Stimulated activated naive CD8-positive, alpha-beta T cell treated with anti-CD3 and anti-CD28 coated beads, Interleukin-15, Interleukin-2, amounts not matched to agents 100 ng/mL and 50 ng/mL, for 24 hours (primary cell): Measurements from ENCODE around the gene C2orf81.

Source experiments
- H3K27ac Mint-ChIP-seq: one replicate; pipeline ENCODE4 v1.8.0; 2021; ENCODE audit warnings: mild to moderate bottlenecking, mixed read lengths
- H3K27me3 Mint-ChIP-seq: one replicate; pipeline ENCODE4 v1.8.0; 2021; ENCODE audit warnings: mixed read lengths
- H3K36me3 Mint-ChIP-seq: one replicate; pipeline ENCODE4 v1.8.0; 2021; ENCODE audit warnings: low read depth, mixed read lengths
- H3K4me1 Mint-ChIP-seq: one replicate; pipeline ENCODE4 v1.8.0; 2021; ENCODE audit warnings: low read depth, mixed read lengths
- H3K4me3 Mint-ChIP-seq: one replicate; pipeline ENCODE4 v1.8.0; 2021; ENCODE audit warnings: mild to moderate bottlenecking, mixed read lengths
- H3K9me3 Mint-ChIP-seq: one replicate; pipeline ENCODE4 v1.8.0; 2021; ENCODE audit warnings: mixed read lengths

The C2orf81 gene

DNA sequence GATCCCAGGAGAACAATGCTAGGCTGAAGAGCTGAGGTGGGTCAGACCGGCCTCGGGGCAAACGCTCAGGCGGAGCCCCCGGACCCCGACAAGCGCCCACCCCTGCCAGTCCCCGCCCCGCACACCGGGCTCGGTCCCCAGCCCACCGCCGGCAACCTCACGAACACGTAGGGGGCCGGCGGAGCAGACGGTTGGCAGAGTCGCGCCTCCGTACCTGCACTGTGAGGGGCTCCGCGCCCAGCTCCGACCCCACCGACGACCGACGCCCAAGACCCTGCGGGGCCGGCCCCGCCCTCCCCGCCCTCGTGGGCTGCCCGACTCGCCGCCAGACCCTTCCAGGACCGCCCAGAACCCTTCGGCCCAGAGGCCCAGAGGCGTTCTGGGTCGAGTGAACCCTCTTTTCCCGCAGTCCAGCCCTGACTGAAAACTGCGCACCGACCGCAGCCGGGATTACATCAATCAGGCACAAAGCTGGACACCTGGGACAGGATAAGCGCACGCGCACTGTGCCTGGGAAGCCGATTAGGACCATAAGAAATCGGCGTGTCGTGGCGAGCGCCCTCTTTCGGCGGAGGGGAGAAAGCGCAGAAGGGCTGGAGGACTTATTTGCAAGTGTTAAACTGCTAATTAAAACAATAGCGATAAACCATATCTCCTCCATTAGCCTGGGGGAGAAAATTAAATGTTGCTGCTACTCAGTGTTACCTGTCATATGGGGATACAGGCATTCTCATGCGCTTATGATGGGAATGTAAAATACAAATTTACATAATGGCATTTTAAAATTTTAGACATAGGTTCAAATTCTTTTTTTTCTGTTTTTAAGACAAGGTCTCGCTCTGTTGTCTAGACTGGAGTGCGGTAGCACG is 29.6 kb downstream of the C2orf81 start:
- H3K9me3 Mint-ChIP-seq, result no peaks in the 10 kb centered on the region
- peaks cover 7% of the 10 kb centered on the region for H3K27me3 Mint-ChIP-seq
- H3K4me1 Mint-ChIP-seq, result no peaks in the 10 kb centered on the region
- no peaks in the 10 kb centered on the region for H3K36me3 Mint-ChIP-seq
- H3K4me3 Mint-ChIP-seq, result peak overlapping the region; percentile 93
- peak overlapping the region; percentile 99 for H3K27ac Mint-ChIP-seq

DNA sequence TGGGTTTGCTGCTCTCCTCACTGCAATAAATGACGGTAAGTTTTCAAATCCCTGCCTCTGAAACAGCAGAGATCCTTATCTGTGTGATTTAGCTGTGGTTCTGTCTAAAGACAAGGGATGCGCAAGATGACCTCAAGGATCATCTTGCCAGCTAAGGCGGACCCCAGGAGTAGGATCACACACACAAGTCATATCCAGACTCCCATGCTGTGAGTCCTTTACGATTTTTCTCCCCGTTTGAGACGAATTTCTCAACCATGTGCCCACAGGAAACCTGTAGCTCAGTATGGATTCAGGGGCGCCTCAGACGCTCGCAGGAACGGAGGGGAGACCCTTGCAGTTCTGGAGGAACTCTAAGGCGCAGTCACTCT is 30.2 kb downstream of the C2orf81 start:
- Mint-ChIP-seq H3K4me1 (no peaks in the 10 kb centered on the region), H3K36me3 (no peaks in the 10 kb centered on the region), H3K27ac (peak overlapping the region; percentile 94), H3K27me3 (peaks cover 7% of the 10 kb centered on the region), H3K4me3 (peak overlapping the region; percentile 93), H3K9me3 (no peaks in the 10 kb centered on the region)

DNA sequence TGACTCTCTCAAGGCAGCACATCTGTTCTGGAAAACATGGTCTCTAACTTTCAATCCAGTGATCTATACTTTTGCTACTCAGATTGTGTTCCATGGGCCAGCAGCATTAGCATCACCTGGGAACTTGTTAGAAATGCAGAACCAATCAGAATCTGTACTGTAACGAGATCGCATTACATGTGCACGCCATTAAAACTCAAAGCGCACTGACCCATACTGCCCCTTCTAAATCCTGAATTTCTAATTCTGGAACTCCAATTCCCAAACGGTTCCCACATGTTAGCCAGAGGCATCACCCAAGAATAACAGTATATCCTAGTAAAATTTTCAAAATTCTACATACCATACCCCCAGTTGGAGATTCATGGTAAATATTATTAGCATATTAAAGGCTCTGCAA is 30.8 kb downstream of the C2orf81 start:
- H3K27me3 Mint-ChIP-seq, result peaks cover 7% of the 10 kb centered on the region
- H3K27ac Mint-ChIP-seq, result no peak overlapping the region
- no peaks in the 10 kb centered on the region for H3K36me3 Mint-ChIP-seq
- peak overlapping the region; percentile 93 for H3K4me3 Mint-ChIP-seq
- H3K4me1 Mint-ChIP-seq, result no peaks in the 10 kb centered on the region
- no peaks in the 10 kb centered on the region for H3K9me3 Mint-ChIP-seq

DNA sequence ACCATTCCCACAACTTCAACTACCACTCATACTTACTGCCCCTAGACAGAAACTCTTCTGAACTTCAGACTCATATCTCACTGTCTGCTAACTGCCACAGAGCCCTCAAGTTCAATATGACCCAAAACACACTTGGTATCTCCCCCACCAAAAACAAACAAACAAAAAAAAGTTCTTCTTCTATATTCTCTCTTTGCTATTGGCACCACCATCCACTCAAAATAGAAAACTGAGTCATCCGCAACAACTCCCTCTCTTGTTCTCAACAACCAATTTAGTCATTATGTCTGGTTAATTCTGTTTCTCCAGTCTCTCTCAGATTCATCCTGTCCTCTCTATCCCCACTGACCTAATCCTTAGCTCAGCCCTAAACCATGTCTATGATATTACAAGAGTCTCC is 34.1 kb downstream of the C2orf81 start:
- Mint-ChIP-seq H3K4me3 (no peak overlapping the region), H3K4me1 (no peaks in the 10 kb centered on the region), H3K36me3 (no peaks in the 10 kb centered on the region), H3K27me3 (no peaks in the 10 kb centered on the region), H3K27ac (no peak overlapping the region), H3K9me3 (no peaks in the 10 kb centered on the region)

DNA sequence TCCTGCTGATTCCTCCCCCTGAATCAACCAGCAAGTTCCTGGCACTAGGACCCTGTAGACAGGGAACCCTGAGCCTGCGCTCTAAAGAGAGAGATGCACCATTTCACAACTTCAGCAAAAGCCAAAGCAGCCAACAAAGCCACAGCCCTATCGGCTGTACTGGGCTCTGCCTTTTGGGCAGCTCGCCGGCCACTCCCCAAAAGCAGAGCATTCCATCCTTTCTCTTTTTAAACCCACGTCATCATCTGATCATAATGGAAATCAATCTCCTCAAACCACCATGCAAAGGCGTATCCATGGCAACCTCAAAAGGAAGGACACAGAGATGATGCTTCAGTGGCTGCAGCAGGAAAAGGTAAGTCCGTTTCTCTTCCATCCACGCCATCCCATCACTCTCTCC is 36.0 kb downstream of the C2orf81 start:
- no peak overlapping the region for H3K27ac Mint-ChIP-seq
- H3K27me3 Mint-ChIP-seq, result no peaks in the 10 kb centered on the region
- H3K4me1 Mint-ChIP-seq, result peaks cover 14% of the 10 kb centered on the region
- H3K9me3 Mint-ChIP-seq, result no peaks in the 10 kb centered on the region
- no peaks in the 10 kb centered on the region for H3K36me3 Mint-ChIP-seq
- no peak overlapping the region for H3K4me3 Mint-ChIP-seq

DNA sequence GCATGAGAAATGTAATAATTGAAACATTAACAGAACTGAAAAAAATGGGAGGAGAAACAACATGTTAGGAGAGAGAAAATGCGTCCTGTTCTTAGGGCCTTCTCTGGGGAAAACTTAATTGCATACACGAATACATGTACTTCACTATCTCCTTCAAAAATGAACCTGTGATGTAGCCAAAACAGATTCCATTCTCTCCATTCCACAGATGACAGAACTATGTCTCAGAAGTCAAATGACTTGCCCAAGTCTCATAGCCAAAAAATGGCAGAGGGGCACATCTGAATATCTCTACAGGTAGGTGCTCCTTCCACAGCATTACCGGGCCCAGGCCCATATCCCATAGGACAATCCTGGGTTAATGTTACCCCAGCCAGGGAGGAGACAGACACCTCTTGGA is 37.4 kb downstream of the C2orf81 start:
- Mint-ChIP-seq H3K27me3 (no peaks in the 10 kb centered on the region), H3K36me3 (no peaks in the 10 kb centered on the region), H3K27ac (no peak overlapping the region), H3K9me3 (no peaks in the 10 kb centered on the region), H3K4me3 (no peak overlapping the region), H3K4me1 (peaks cover 21% of the 10 kb centered on the region)

DNA sequence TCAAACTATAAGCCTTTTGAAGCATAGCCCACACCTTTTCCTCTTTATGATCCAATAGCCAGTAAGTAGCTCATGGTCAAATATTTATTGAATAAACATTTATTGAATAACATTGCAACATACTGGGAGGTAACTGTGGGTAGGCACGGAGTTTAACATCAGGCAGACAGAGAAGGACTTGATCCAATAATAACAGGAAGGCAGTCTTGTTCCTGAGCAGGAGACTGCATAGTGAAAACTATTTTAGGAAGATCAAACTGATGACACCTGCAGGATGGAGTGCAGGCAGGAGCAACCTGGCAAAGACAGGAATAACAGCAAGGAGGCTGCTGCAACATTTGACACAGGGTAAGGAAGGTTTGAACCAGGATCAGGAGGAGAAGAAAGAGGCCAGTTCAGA is 38.2 kb downstream of the C2orf81 start:
- Mint-ChIP-seq H3K27me3 (no peaks in the 10 kb centered on the region), H3K27ac (no peak overlapping the region), H3K36me3 (no peaks in the 10 kb centered on the region), H3K9me3 (no peaks in the 10 kb centered on the region), H3K4me3 (no peak overlapping the region), H3K4me1 (peaks cover 26% of the 10 kb centered on the region)

DNA sequence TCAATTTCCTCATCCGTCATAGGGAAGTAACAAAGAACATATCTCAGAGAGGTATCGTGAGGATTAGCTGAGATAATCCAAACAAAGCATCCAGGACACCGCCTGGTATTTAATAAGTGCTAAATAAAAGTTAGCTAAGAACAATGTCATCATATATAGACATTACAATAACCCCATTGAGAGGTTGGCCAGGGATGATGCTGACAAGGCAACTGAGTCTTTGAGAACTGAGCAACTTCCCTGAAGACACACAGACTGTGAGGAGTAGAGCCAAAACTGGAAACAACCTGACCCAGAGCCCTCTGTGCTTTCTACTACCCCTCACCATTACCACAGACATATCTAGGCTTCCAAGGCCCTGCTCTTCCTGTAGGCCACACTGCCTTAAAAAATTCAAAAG is 39.7 kb downstream of the C2orf81 start:
- Mint-ChIP-seq H3K27me3 (no peaks in the 10 kb centered on the region), H3K4me3 (no peak overlapping the region), H3K36me3 (peaks cover 9% of the 10 kb centered on the region), H3K4me1 (peaks cover 26% of the 10 kb centered on the region), H3K9me3 (no peaks in the 10 kb centered on the region), H3K27ac (peak overlapping the region; percentile 38)

DNA sequence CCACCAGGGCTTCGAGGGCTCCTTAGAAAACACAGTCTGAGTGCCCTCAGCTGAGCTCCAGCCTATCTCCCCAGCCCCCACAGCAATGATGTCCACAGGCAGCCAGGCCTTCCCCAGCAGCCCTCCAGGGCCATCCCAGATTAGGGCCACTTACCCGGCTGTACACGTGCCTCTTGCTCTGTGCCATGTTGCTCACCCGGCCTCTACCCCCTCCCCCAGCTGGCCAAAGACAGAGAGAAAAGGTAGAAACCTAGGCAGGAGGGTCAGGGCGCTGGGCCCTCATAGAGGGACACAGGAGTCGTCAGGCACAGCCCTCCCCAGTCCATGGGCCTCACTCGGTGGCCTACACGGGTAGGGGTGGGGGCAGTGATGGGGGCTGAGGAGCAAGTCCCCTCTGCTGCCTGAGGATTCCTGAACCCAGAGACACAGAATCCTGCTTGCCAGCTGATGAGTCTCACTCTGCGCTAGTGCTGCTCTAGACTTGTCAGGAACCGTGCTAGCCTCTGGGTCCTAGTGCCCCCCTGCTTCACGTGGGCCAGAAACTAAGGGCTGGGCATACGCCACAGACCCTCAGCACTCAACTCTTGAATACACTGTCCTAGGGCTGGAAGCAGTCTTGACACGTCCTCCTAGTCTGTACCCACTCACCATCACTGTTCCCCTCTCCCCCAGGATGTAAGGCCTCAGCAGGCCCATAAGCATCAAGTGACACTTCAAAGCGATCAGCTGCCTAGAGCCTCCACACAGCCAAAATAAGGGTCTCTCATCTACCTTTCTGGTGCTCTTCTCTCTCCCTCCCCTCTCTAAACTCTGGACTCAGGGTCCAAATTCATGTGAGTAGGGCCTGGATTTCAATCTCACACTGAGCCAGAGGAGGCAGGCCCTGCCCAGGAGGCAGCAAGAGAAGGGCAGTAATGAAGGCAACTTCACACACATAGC is 41.3 kb downstream of the C2orf81 start, which contains the start of gene DCTN1:
Gene DCTN1, minus strand, starts transcription at position 461 of the 939 bp plus-strand sequence. Its CDS starts 274 bp downstream, at position 187.
- no peak within 1 kb of the TSS for H3K27ac Mint-ChIP-seq
- H3K27me3 Mint-ChIP-seq, result no peaks in the 10 kb centered on the region
- no peaks in the 10 kb centered on the region for H3K9me3 Mint-ChIP-seq
- peak within 1 kb of the TSS; percentile 30 for H3K4me3 Mint-ChIP-seq
- peaks cover 26% of the 10 kb centered on the region for H3K4me1 Mint-ChIP-seq
- peaks cover 17% of the 10 kb centered on the region for H3K36me3 Mint-ChIP-seq

DNA sequence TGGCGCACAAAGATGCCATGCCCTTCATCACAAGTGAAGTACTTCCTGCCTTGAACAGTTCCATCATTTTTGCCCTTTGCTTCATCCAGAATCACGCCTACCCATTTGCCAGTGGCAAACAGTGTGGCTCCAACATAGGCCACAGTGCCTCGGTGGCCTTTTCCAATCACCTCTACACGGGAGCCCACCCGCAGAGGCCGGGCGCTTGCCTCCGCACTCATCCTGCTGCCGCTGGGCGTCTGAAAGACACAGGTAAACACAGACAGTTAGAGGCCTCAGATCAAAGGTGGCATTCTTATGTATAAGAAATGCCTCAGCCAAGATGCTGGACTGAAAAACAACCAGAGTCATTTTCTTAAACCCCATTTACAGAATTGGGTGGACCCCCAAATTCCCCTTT is 43.4 kb downstream of the C2orf81 start:
- H3K9me3 Mint-ChIP-seq, result no peaks in the 10 kb centered on the region
- H3K27ac Mint-ChIP-seq, result no peak overlapping the region
- H3K4me3 Mint-ChIP-seq, result no peak overlapping the region
- no peaks in the 10 kb centered on the region for H3K27me3 Mint-ChIP-seq
- H3K36me3 Mint-ChIP-seq, result peaks cover 17% of the 10 kb centered on the region
- peaks cover 26% of the 10 kb centered on the region for H3K4me1 Mint-ChIP-seq

DNA sequence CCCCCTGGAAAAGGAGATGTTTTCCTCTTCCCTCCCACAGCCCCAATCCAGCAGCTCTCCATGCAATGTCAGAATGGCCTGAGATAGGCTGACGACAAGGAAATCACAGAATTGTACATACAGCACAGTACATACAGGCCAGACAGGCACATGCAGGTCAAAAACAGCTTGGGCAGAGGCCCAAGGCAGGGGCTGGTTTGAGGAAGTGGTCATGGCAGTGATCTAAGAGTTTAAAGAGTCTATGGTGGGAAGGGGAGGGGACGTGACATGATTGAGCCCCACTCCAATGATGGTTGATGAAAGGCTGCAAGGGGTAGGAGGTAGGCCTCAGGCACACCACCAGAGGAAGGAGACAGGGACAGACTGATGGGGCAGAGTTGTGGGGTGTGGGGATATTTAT is 45.6 kb downstream of the C2orf81 start:
- Mint-ChIP-seq H3K4me1 (peaks cover 17% of the 10 kb centered on the region), H3K4me3 (no peak overlapping the region), H3K27ac (no peak overlapping the region), H3K27me3 (no peaks in the 10 kb centered on the region), H3K9me3 (no peaks in the 10 kb centered on the region), H3K36me3 (peaks cover 25% of the 10 kb centered on the region)

DNA sequence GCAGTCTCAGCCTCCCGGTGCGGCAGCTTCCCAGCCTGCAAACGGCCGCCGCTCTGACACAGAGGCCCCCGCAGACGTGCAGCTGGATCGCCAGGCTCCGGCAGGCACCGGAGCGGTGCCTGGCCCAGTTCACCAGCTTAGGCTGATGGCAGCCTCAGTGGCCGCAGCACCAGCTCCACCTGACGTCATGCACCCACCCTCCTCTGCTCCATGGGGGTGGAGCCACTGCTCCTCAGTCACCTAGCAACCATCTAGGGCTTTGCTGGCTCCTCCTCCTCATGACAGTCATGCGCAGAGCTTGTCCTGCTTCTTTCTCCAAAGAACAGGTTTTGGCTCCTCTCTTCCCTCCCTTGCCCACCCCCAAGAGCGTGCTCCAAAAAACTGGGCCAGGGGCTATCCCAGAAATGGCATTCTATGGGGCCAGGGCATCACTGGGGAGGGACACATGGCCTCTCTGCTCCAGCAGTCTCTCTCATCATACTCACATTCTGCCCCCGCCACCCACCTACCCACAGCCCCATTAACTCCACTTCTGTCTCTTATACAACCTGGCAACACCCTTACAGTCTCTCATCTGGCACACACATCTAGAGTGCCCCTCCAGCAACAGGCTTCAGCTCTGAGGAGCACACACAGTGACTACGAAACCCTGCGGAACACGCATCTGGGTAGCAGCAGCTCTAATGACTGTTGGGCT is 46.8 kb downstream of the C2orf81 start:
- no peaks in the 10 kb centered on the region for H3K9me3 Mint-ChIP-seq
- no peak overlapping the region for H3K4me3 Mint-ChIP-seq
- no peaks in the 10 kb centered on the region for H3K27me3 Mint-ChIP-seq
- H3K27ac Mint-ChIP-seq, result no peak overlapping the region
- peaks cover 37% of the 10 kb centered on the region for H3K36me3 Mint-ChIP-seq
- H3K4me1 Mint-ChIP-seq, result peaks cover 5% of the 10 kb centered on the region

DNA sequence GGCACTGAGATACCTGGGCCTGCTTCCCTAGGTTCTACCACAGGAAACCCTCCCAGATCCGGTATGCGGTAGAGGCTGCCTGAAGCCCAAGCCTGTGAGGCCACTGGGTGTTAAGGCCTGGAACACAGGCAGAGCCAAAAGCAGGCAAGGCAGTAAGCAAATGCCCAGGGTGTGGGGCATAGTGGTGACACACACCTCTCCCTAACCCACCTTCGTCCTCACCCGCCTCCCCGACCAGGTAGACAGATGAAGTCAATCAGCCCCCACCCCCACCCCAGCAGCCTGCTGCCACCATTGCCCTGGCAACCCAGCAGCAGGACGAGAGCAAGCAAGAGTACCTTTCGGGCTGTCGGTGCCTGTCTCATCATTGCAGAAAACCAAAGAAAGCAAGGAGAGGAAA is 47.4 kb downstream of the C2orf81 start:
- Mint-ChIP-seq H3K27ac (no peak overlapping the region), H3K4me3 (no peak overlapping the region), H3K4me1 (peaks cover 5% of the 10 kb centered on the region), H3K27me3 (no peaks in the 10 kb centered on the region), H3K36me3 (peaks cover 38% of the 10 kb centered on the region), H3K9me3 (no peaks in the 10 kb centered on the region)

DNA sequence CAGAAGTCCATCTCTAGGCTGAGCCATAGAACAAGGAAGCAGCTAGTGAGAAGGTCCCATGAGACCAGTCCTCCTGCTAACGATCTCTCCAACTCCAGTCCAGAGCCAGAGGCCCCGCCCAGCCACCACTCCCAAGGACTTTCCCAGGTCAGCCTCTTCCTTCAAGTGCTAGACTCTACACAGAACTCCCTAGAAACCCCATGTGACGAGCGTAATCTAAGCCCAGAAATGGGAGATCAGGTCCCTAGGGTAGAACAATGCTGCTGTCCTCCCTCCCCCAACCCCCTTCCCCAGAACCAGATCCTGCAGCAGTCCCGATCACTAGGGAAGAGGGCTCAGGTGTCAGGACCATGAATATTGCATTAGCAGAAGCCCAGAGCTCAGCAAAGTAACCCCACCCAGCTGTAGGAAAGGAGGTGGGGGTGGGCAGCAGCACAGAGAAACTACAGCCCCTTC is 48.2 kb downstream of the C2orf81 start:
- Mint-ChIP-seq H3K27me3 (no peaks in the 10 kb centered on the region), H3K4me3 (no peak overlapping the region), H3K36me3 (peaks cover 45% of the 10 kb centered on the region), H3K27ac (no peak overlapping the region), H3K4me1 (no peaks in the 10 kb centered on the region), H3K9me3 (no peaks in the 10 kb centered on the region)
